Transverse colon (tissue), 4 donors: ENCODE results near the gene C17orf114.

Experiments used
- DNase-seq: peaks from one replicate; pipeline ENCODE4 v3.0.0-alpha.2; 2019
- H3K27ac ChIP-seq, 4 donors: fragments of 200-600 bp; sonication (generic); 2 replicates each; pipeline ENCODE4 v1.5.1; 2016 to 2018; ENCODE audit warnings: inconsistent platforms in 4 of 4
- H3K27me3 ChIP-seq: fragments of 200-600 bp; sonication (generic); 2 replicates; pipeline ENCODE4 v1.5.1; 2017; ENCODE audit warnings: inconsistent platforms
- H3K36me3 ChIP-seq, 4 donors: fragments of 200-600 bp; sonication (generic); 2 replicates each; pipeline ENCODE4 v1.5.1; 2017 to 2019; ENCODE audit warnings: inconsistent platforms in 4 of 4
- H3K4me1 ChIP-seq, 4 donors: fragments of 200-600 bp; sonication (generic); 2 replicates each; pipeline ENCODE4 v1.5.1; 2017 to 2020; ENCODE audit warnings: inconsistent platforms in 4 of 4
- H3K4me3 ChIP-seq, 4 donors: fragments of 200-600 bp; sonication (generic); 1 replicate in 1 of 4; 2 replicates in 3 of 4; pipeline versions ENCODE4 v1.5.1 to v1.6.1; 2017 to 2019; ENCODE audit warnings: inconsistent platforms in 4 of 4
- H3K9me3 ChIP-seq, 2 donors: fragments of 200-600 bp; sonication (generic); 2 replicates each; pipeline ENCODE4 v1.5.1; 2017 to 2019; ENCODE audit warnings: inconsistent platforms in 2 of 2
- CTCF ChIP-seq, 5 experiments: fragments of 200-600 bp in 3 of 5; fragments of 450-650 bp in 2 of 5; sonication (generic) in 3 of 5; IDR thresholded peaks; 1 replicate in 2 of 5; 2 replicates in 3 of 5; pipeline ENCODE4 v1.5.1; 2016 to 2017; ENCODE audit warnings: antibody characterized with exemption in 5 of 5, inconsistent platforms in 3 of 5, mild to moderate bottlenecking in 2 of 5, moderate library complexity in 1 of 5
- EP300 ChIP-seq: sonication (generic); formaldehyde crosslinking; IDR thresholded peaks from one replicate; pipeline ENCODE4 v1.6.1; 2017; ENCODE audit warnings: antibody characterized with exemption, low read depth
- POLR2A ChIP-seq: fragments of 450-650 bp; IDR thresholded peaks from one replicate; pipeline ENCODE4 v1.6.1; 2016; ENCODE audit warnings: antibody characterized with exemption, mild to moderate bottlenecking, moderate library complexity
- POLR2AphosphoS5 ChIP-seq, 3 donors: sonication (generic); formaldehyde crosslinking; IDR thresholded peaks; one replicate each; pipeline ENCODE4 v1.6.1; 2016; ENCODE audit warnings: antibody characterized with exemption in 3 of 3
- WGBS, 2 donors: methylation state at CpG; one replicate each; pipeline ENCODE4 v1.1.5; 2018; ENCODE audit warnings: low coverage in 1 of 2; 5-methylcytosine and 5-hydroxymethylcytosine counted together
- in situ Hi-C, 4 donors: fragments of 200-750 bp; cut with MboI; loops; one replicate each; pipeline versions ENCODE4 v1.15.0 to v1.15.1; 2017; ENCODE audit warnings: low sequenced_read_pairs in 3 of 4, low pct_ligation_motif_present in 1 of 4, low pct_unique_long_range_greater_than_20kb in 1 of 4
- intact Hi-C: fragments of 100-400 bp; cut with DNase I; formaldehyde crosslinking; loops from one replicate; pipeline ENCODE4 v1.15.1; 2023; ENCODE audit warnings: low total_unique reads

The C17orf114 gene

GRCh38 chr17:4827399-4827798 lies 25.3 kb upstream of the C17orf114 start:
- WGBS, 2 donors: 72 to 83% methylated on average over 1 to 8 of the region's 8 CpGs
- no peaks in the 10 kb centered on the region for H3K27me3 ChIP-seq
- H3K36me3 ChIP-seq: no peaks in the 10 kb centered on the region
- no peak overlapping the region for H3K27ac ChIP-seq
- in situ Hi-C loops (no loop called here), intact Hi-C loops (no loop called here)
- no peak for DNase-seq
- H3K4me3 ChIP-seq: no peak overlapping the region
- TF ChIP-seq POLR2A (no peak), CTCF (IDR thresholded peaks at IDR 0.05) (no peak), EP300 (no peak), POLR2AphosphoS5 (IDR thresholded peaks at IDR 0.05) (no peak)
- H3K4me1 ChIP-seq: no peaks in the 10 kb centered on the region
- no peaks in the 10 kb centered on the region for H3K9me3 ChIP-seq

- H3K27ac ChIP-seq: no peak overlapping the region
- intact Hi-C loops: no loop called here
- DNase-seq: no peak
- in situ Hi-C loops: no loop called here
- WGBS, 2 donors: 63% methylated on average over 12 of the region's 12 CpGs; no CpG with 5 or more reads in 1 of the 2 donors
- no peaks in the 10 kb centered on the region for H3K4me1 ChIP-seq
- no peak overlapping the region for H3K4me3 ChIP-seq
- no peaks in the 10 kb centered on the region for H3K9me3 ChIP-seq
- H3K27me3 ChIP-seq: no peaks in the 10 kb centered on the region
- TF ChIP-seq POLR2A (no peak), CTCF (IDR thresholded peaks at IDR 0.05) (no peak)
- no peaks in the 10 kb centered on the region for H3K36me3 ChIP-seq
Observed at GRCh38 chr17:4823373-4824089, 21.4 kb upstream of the C17orf114 start.

- Histone ChIP-seq H3K4me1 (no peaks in the 10 kb centered on the region), H3K9me3 (no peaks in the 10 kb centered on the region), H3K4me3 (no peak overlapping the region), H3K27ac (no peak overlapping the region), H3K27me3 (no peaks in the 10 kb centered on the region), H3K36me3 (no peaks in the 10 kb centered on the region)
- no peak for TF ChIP-seq CTCF (IDR thresholded peaks at IDR 0.05)
- no peak for TF ChIP-seq POLR2AphosphoS5 (IDR thresholded peaks at IDR 0.05)
- no peak for TF ChIP-seq EP300
- TF ChIP-seq POLR2A: no peak
- DNase-seq: no peak
- WGBS, 2 donors: 67% methylated on average over 3 of the region's 3 CpGs; no CpG with 5 or more reads in 1 of the 2 donors
- intact Hi-C loops (no loop called here), in situ Hi-C loops (no loop called here)
Observed at GRCh38 chr17:4822835-4823234, 20.7 kb upstream of the C17orf114 start.

GRCh38 chr17:4818276-4818675 lies 16.1 kb upstream of the C17orf114 start:
- WGBS, 2 donors: 78 to 90% methylated on average over 4 to 12 of the region's 12 CpGs
- Histone ChIP-seq H3K27ac (no peak overlapping the region), H3K27me3 (no peaks in the 10 kb centered on the region), H3K9me3 (no peaks in the 10 kb centered on the region), H3K36me3 (no peaks in the 10 kb centered on the region), H3K4me1 (no peaks in the 10 kb centered on the region), H3K4me3 (no peak overlapping the region)
- TF ChIP-seq POLR2A (no peak), EP300 (no peak), CTCF (IDR thresholded peaks at IDR 0.05) (no peak), POLR2AphosphoS5 (IDR thresholded peaks at IDR 0.05) (no peak)
- in situ Hi-C loops (no loop called here), intact Hi-C loops (no loop called here)
- no peak for DNase-seq
